Natural killer cell (primary cell): Measurements from ENCODE around the gene NPHP4. TPM values are rescaled to one million over a fixed set of nuclear protein-coding genes. Genes with fewer than 3 reads are reported as not detected.

Experiments
- ATAC-seq, 3 donors: fragments of 150-1000 bp in 2 of 3; fragments of 200-7000 bp in 1 of 3; cut with Tn5 transposase; 1 replicate in 1 of 3; 2 replicates in 2 of 3; pipeline ENCODE4 v1.10.0; 2021; ENCODE audit warnings: mild to moderate bottlenecking in 2 of 3, moderate library complexity in 2 of 3
- DNase-seq, 2 donors: peaks; one replicate each; pipeline versions ENCODE4 v3.0.0 to v3.0.0-alpha.2; 2013 to 2021; ENCODE audit warnings: mixed read lengths in 1 of 2
- H3K27ac ChIP-seq: one replicate; pipeline ENCODE4 v1.5.1; 2013; ENCODE audit warnings: mild to moderate bottlenecking, low read length
- H3K27me3 ChIP-seq: one replicate; pipeline ENCODE4 v1.6.1; 2013; ENCODE audit warnings: low read length; ENCODE audit not compliant: control insufficient read depth, insufficient read depth
- H3K36me3 ChIP-seq: one replicate; pipeline ENCODE4 v1.6.1; 2013; ENCODE audit warnings: low read length; ENCODE audit not compliant: control insufficient read depth, insufficient read depth
- H3K4me1 ChIP-seq: one replicate; pipeline ENCODE4 v1.6.1; 2013; ENCODE audit warnings: low read length; ENCODE audit not compliant: control insufficient read depth, insufficient read depth
- H3K4me3 ChIP-seq: one replicate; pipeline ENCODE4 v1.5.1; 2013; ENCODE audit warnings: low read length
- H3K9me3 ChIP-seq: one replicate; pipeline ENCODE4 v1.6.1; 2013; ENCODE audit warnings: low read length; ENCODE audit not compliant: control insufficient read depth, insufficient read depth
- H3K27ac Mint-ChIP-seq, 2 donors: one replicate each; pipeline ENCODE4 v1.8.0; 2022; ENCODE audit warnings: mild to moderate bottlenecking in 2 of 2, mixed read lengths in 2 of 2, moderate library complexity in 1 of 2
- H3K27me3 Mint-ChIP-seq, 2 donors: one replicate each; pipeline ENCODE4 v1.8.0; 2022; ENCODE audit warnings: low read depth in 2 of 2, mixed read lengths in 2 of 2
- H3K36me3 Mint-ChIP-seq: one replicate; pipeline ENCODE4 v1.8.0; 2022; ENCODE audit warnings: mixed read lengths
- H3K4me1 Mint-ChIP-seq, 2 donors: one replicate each; pipeline ENCODE4 v1.8.0; 2022; ENCODE audit warnings: mixed read lengths in 2 of 2
- H3K4me3 Mint-ChIP-seq: one replicate; pipeline ENCODE4 v1.8.0; 2022; ENCODE audit warnings: mild to moderate bottlenecking, moderate library complexity, mixed read lengths
- H3K9me3 Mint-ChIP-seq, 2 donors: one replicate each; pipeline ENCODE4 v1.8.0; 2022; ENCODE audit warnings: mixed read lengths in 2 of 2
- WGBS: methylation state at CpG from one replicate; pipeline ENCODE4 v1.1.7; 2013; ENCODE audit warnings: missing lambda C conversion rate; ENCODE audit not compliant: insufficient coverage; 5-methylcytosine and 5-hydroxymethylcytosine counted together
- intact Hi-C: fragments of 100-400 bp; cut with micrococcal nuclease; formaldehyde crosslinking; loops from one replicate; pipeline ENCODE4 v1.14.2; 2022
- total RNA-seq, 4 donors: library from RNA; stranded (reverse); fragments of 120-200 nt in 1 of 4; gene quantifications; one replicate each; pipeline versions ENCODE4 v1.2.3 to v1.2.4, GENCODE V29; 2013 to 2022
- TF ChIP-seq, protein P1 (sequence below): fragments of 200-600 bp; IDR thresholded peaks from one replicate; pipeline ENCODE4 v1.8.0; 2022; ENCODE audit warnings: antibody characterized with exemption

The NPHP4 gene
- total RNA-seq, 3 donors from 2014 or later (not counting 1 experiment from before 2014, with no cell fraction given), result 6.3 to 14.7 (median 10.1) TPM

- Mint-ChIP-seq H3K4me1 (peaks cover under 1% of the 10 kb centered on the region in 2 donors), H3K4me3 (no peak overlapping the region), H3K27ac (no peak overlapping the region), H3K36me3 (no peaks in the 10 kb centered on the region), H3K9me3 (no peaks in the 10 kb centered on the region), H3K27me3 (no peaks in the 10 kb centered on the region)
- Histone ChIP-seq H3K4me1 (no peaks in the 10 kb centered on the region), H3K9me3 (no peaks in the 10 kb centered on the region), H3K27ac (no peak overlapping the region), H3K36me3 (no peaks in the 10 kb centered on the region), H3K27me3 (no peaks in the 10 kb centered on the region), H3K4me3 (no peak overlapping the region)
- WGBS, result 95% methylated on average over 11 of the region's 11 CpGs
- ATAC-seq (no peak), DNase-seq (no peak)
- intact Hi-C loops, result no loop called here
- TF ChIP-seq, protein P1, sequence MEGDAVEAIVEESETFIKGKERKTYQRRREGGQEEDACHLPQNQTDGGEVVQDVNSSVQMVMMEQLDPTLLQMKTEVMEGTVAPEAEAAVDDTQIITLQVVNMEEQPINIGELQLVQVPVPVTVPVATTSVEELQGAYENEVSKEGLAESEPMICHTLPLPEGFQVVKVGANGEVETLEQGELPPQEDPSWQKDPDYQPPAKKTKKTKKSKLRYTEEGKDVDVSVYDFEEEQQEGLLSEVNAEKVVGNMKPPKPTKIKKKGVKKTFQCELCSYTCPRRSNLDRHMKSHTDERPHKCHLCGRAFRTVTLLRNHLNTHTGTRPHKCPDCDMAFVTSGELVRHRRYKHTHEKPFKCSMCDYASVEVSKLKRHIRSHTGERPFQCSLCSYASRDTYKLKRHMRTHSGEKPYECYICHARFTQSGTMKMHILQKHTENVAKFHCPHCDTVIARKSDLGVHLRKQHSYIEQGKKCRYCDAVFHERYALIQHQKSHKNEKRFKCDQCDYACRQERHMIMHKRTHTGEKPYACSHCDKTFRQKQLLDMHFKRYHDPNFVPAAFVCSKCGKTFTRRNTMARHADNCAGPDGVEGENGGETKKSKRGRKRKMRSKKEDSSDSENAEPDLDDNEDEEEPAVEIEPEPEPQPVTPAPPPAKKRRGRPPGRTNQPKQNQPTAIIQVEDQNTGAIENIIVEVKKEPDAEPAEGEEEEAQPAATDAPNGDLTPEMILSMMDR, result no peak
Measured at GRCh38 chr1:5910666-5911065, 81.6 kb downstream of the NPHP4 start.

DNA sequence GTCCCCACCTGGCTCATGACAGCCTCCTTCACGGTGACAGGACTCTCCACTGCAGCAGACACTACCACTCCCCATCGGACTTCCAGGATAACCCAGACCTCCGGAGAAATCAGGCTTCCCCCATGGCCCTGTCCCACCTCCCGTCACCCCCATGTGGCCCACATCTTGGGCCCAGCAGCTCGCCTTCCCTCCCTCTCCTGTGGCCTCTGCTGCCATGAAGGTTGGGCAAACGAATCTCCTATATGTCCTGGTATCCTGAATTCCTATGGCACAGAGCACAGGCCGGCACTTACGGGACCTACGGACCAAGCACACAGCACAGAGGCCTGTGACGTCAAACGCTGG lies 82.0 kb downstream of the NPHP4 start:
- no peaks in the 10 kb centered on the region for H3K27me3 Mint-ChIP-seq
- H3K9me3 Mint-ChIP-seq, result no peaks in the 10 kb centered on the region
- Histone ChIP-seq H3K4me1 (no peaks in the 10 kb centered on the region), H3K36me3 (no peaks in the 10 kb centered on the region), H3K27me3 (no peaks in the 10 kb centered on the region), H3K4me3 (no peak overlapping the region), H3K27ac (no peak overlapping the region), H3K9me3 (no peaks in the 10 kb centered on the region)
- intact Hi-C loops, result no loop called here
- TF ChIP-seq, protein P1, result no peak
- H3K27ac Mint-ChIP-seq, result no peak overlapping the region
- no peak overlapping the region for H3K4me3 Mint-ChIP-seq
- DNase-seq (no peak), ATAC-seq (no peak)
- WGBS, result 91% methylated on average over 11 of the region's 11 CpGs
- H3K4me1 Mint-ChIP-seq, result no peaks in the 10 kb centered on the region
- no peaks in the 10 kb centered on the region for H3K36me3 Mint-ChIP-seq

- Mint-ChIP-seq H3K4me3 (no peak overlapping the region), H3K9me3 (no peaks in the 10 kb centered on the region), H3K4me1 (no peaks in the 10 kb centered on the region), H3K27ac (no peak overlapping the region), H3K36me3 (no peaks in the 10 kb centered on the region), H3K27me3 (no peaks in the 10 kb centered on the region)
- intact Hi-C loops, result no loop called here
- DNase-seq (no peak), ATAC-seq (no peak)
- 96% methylated on average over 14 of the region's 14 CpGs for WGBS
- TF ChIP-seq, protein P1, result no peak
- Histone ChIP-seq H3K4me1 (no peaks in the 10 kb centered on the region), H3K9me3 (no peaks in the 10 kb centered on the region), H3K27me3 (no peaks in the 10 kb centered on the region), H3K4me3 (no peak overlapping the region), H3K27ac (no peak overlapping the region), H3K36me3 (no peaks in the 10 kb centered on the region)
Measured at GRCh38 chr1:5909576-5910275, 82.5 kb downstream of the NPHP4 start.
